Cerebellar cortex (tissue), 1 donor: Measurements from ENCODE around the gene QRSL1.
"Not testable (repeated sequence)": the region's sequence is repeated elsewhere in the genome, so short reads cannot be mapped to it uniquely, and the experiment has no call there.

Experiments used
- DNase-seq: peaks from one replicate; pipeline ENCODE4 v3.0.0-alpha.2; 2015; ENCODE audit warnings: low spot score

The QRSL1 gene

GRCh38 chr6:106629103-106629858, at the start of gene QRSL1, which contains the start of gene RTN4IP1:
Gene QRSL1, plus strand, starts transcription at chr6:106629578. Its CDS starts 104 bp downstream, at chr6:106629682.
Gene RTN4IP1, minus strand, starts transcription at chr6:106629498. Its CDS starts 477 bp downstream, at chr6:106629021.
- DNase-seq: peak; percentile 95

GRCh38 chr6:106581468-106581867, 47.9 kb upstream of the QRSL1 start:
- no peak for DNase-seq

GRCh38 chr6:106586815-106587415, 42.5 kb upstream of the QRSL1 start:
- DNase-seq: no peak

GRCh38 chr6:106588937-106589336, 40.4 kb upstream of the QRSL1 start:
- DNase-seq: not testable (repeated sequence)

GRCh38 chr6:106591111-106591825, 38.1 kb upstream of the QRSL1 start:
- no peak for DNase-seq

- no peak for DNase-seq
Observed at GRCh38 chr6:106599440-106599839, 29.9 kb upstream of the QRSL1 start.

- no peak for DNase-seq
Observed at GRCh38 chr6:106600329-106600728, 29.0 kb upstream of the QRSL1 start.

- peak; percentile 38 for DNase-seq
Observed at GRCh38 chr6:106608080-106608668, 21.2 kb upstream of the QRSL1 start.

GRCh38 chr6:106609699-106610098, 19.7 kb upstream of the QRSL1 start:
- DNase-seq: peak; percentile 14

GRCh38 chr6:106611030-106611429, 18.3 kb upstream of the QRSL1 start:
- DNase-seq: no peak

- no peak for DNase-seq
Observed at GRCh38 chr6:106612671-106613416, 16.5 kb upstream of the QRSL1 start.

GRCh38 chr6:106613590-106613989, 15.8 kb upstream of the QRSL1 start:
- no peak for DNase-seq

- DNase-seq: no peak
Observed at GRCh38 chr6:106614166-106614565, 15.2 kb upstream of the QRSL1 start.

GRCh38 chr6:106614592-106615257, 14.7 kb upstream of the QRSL1 start:
- DNase-seq: no peak

GRCh38 chr6:106617302-106617701, 12.1 kb upstream of the QRSL1 start:
- DNase-seq: no peak

GRCh38 chr6:106617857-106618256, 11.5 kb upstream of the QRSL1 start:
- no peak for DNase-seq

- no peak for DNase-seq
Observed at GRCh38 chr6:106618324-106618723, 11.1 kb upstream of the QRSL1 start.

GRCh38 chr6:106619223-106619622, 10.2 kb upstream of the QRSL1 start:
- DNase-seq: no peak

- no peak for DNase-seq
Observed at GRCh38 chr6:106620931-106621672, 8.3 kb upstream of the QRSL1 start.

GRCh38 chr6:106622412-106622811, 7.0 kb upstream of the QRSL1 start:
- no peak for DNase-seq
